C4-2B (cell line): Measurements from ENCODE around the gene NCKAP5.

Experiments
- CTCF ChIP-seq: fragments of 450-650 bp; conservative IDR thresholded peaks from 2 replicates; pipeline ENCODE4 v1.5.1; 2017; ENCODE audit warnings: mild to moderate bottlenecking
- ZFX ChIP-seq: fragments of 450-650 bp; IDR thresholded peaks from 2 replicates; pipeline ENCODE4 v1.6.1; 2017

- TF ChIP-seq CTCF (no peak), ZFX (no peak)
These were observed 514.7 kb downstream of the NCKAP5 start for GRCh38 chr2:133053541-133053940.
